ENCODE measurements around the gene SUPT6H.

Gene SUPT6H

DNA sequence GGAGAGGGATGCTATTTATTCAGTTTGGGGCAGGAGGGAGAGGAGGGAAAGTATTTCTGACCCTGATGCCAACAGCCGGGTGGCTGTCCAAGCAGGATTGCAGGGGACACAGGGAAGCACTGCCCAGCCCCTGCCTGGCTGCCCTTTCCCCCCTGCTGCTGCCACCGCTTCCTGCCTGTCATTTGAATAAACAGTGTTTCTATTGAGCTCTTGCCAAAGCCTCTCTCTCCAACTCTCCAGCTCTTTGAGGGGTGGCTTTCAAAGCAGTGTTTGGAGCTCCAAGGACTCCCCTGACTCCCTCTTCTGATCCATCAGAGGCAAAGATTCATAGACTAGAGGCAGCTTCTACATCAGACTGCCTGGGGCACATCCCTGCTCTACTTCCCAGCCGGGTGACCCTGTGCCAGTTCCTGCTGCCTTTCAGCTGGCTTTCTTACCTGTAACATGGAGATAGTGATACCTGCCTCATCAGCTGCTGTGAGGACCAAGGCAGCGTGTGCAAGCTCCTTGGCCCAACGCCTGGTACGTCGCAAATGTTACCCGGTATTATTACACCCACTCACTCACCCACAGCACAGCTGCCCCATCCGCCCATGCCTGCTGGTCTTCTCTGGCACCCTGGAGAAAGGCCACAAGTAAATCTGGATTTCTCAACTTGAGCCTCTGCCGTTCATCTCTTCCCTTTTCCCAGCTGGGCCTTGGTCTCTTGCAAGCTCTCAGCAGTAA, 40.2 kb downstream of the SUPT6H start:
- DNase-seq (ENCODE audit: low spot score): peak; percentile 73

DNA sequence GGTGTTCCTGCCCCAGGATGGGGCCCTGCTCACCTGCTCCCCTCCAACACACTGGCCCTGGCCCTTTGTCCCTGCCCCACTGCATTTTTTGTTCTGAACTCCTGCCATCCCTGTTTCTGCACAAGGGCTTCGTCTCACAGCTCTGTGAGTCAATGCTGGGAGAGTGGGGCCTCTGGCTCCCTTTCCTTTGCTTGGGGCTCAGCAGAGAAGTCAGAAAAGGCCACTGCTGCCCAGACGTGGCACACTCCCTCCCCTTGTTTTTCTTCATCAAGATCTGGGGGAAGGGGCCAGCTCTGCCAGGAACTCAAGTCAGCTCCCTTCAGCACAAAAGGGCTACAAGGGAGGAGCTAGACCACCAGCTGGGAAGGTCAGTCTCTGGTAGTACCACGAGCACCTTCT, 40.7 kb downstream of the SUPT6H start:
- DNase-seq (ENCODE audit: low spot score): no peak

GRCh38 chr17:28703552-28704218, 41.7 kb downstream of the SUPT6H start:
- DNase-seq (ENCODE audit: low spot score): no peak

GRCh38 chr17:28704219-28704858, 42.3 kb downstream of the SUPT6H start:
- no peak for DNase-seq (ENCODE audit: low spot score)

GRCh38 chr17:28705074-28705659, 43.2 kb downstream of the SUPT6H start:
- no peak for DNase-seq (ENCODE audit: low spot score)

DNA sequence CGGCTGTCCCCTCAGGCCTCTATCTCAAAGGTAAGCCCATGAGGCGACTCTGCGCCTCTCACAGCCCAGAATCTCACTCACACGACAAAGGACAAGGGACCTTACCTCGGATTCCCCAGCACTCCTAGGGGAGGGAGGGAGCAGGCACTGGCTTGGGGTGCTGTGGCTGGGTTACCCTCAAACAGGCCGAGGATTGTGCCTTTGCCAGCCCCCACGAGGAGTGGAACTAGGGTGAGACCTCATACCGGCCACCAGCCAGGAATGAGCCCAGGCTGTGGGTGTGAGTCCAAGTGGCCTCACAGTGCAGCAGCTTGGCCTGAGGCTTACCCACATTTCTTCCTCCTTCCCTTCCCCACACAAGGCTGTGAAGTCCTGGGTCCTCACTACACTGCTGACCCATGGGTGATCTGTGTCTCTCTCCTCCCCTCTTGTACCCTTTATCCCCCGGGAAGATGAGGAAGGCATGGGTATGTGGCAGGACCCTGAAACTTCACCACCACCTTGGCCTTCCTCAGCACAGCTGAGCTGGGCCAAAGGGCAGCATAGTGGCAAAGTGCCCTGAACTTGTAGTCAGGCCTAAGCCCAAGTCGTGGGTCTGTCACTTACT, 43.8 kb downstream of the SUPT6H start:
- DNase-seq (ENCODE audit: low spot score): no peak

DNA sequence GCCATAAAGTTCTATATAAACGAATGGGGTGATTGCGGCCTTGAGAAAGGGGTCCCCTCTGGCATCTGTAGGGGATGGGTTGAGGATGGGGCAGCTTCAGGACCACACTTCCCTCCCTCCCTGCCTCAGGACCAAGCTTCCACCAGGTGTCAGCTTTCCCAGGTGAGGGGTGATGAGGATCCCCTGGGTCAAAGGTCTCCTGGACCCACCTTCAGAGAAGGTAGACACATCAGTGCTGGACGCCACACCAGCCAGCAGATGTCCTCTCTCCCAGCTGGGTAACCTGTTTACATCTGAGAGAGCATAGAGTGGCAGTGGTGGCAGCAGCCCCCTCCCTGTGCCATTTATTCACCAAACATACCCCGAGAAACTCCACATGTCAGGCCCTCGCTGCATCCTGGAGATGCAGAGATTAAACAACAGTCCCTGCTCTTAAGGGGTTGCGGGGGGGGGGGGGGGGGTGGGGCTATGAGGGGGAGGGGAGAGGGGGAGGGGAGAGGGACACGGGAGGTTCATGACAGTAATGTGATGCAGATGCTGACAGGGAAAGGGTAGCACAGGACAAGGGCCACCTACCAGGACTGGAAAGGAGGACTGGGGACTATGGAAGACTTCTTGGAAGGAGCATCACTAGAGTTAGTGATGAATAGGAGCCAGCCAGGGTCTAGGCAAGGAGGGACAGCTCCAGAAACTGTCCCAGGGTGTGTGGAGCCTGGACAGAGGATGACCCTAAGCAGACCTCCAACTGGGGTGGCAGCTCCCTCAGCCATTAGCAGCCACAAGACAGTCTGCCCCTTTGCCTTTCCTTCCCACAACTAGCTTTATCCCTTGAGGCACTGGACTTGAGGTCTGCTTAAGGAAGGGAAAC, 44.7 kb downstream of the SUPT6H start:
- no peak for DNase-seq (ENCODE audit: low spot score)

- DNase-seq (ENCODE audit: low spot score): no peak
Measured at GRCh38 chr17:28707339-28707720, 45.3 kb downstream of the SUPT6H start.

DNA sequence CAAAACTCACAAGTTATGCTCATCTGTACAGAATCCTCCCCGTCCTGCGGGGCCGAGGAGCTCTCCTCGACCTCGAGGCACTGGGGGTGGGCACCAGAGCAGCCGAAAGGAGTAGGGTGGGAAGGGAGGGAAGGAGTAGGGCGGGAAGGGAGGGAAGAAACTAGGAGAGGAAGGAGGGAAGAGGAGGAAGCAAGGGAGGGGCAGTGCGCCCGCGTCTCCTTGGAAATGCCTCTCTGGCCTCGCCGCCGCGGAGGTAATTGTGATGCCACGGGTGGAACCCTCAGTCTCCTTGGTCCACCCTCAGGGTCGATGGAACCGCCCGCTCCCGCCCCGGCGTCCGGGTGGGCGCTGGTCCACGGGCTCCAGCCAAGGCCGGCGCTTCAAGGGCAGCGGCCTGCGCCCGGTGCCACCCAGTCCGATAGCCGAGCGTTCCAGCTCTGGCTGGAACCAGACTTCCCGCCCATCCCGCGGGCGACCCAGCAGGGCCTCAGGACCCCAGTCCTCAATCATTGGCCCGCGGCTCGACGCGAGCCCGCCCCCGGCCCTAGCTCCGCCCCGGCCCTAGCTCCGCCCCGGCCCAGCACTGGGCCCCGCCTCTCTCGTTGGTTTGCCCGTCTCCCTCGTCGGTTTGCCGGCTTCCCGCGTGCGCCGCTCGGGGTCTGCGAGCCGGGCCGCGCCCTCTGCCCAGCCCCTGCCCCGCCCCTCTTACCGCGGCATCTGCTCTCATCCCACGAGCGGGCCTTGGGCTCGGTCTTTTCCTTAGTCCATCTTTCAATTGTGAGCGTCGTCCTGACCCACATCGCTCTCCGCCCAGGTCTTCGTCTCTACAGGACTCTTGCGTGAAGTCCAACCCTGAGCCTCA, 49.1 kb downstream of the SUPT6H start:
- peak; percentile 79 for DNase-seq (ENCODE audit: low spot score)

GRCh38 chr17:28711723-28712031, 49.7 kb downstream of the SUPT6H start, which contains the start of gene PROCA1:
Gene PROCA1 (minus strand): TSS chr17:28711888. CDS start chr17:28711660, 228 bp downstream.
- DNase-seq (ENCODE audit: low spot score): no peak

DNA sequence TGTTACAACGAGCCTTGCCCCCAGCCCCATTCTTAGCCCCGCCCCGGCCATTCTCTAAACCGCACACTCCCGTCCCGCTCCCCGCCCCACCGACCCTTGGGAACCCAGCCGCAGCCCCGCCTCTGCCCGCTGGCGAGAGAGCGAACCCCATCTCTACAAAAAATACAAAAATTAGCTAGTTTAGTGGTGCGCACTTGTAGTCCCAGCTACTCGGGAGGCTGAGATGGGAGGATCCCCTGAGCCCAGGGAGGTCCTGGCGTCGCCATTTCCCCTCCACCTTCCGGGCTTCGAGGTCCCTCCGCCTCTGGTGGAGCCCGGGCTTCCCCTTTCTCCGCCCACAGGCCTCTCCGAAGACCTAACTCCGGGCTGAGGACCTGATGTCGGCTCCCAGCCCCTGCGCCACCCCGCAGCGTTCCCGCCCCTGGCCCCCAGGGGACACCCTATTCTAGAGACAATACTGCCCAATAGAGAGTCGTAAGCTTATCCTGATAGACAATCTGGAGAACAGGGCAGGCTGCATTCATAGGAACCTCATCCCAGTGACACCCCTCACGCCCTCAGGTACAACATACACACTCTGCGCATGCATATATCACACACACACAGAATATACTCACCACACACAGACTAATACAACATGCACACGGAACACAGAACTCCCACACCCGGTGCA, 50.2 kb downstream of the SUPT6H start:
- no peak for DNase-seq (ENCODE audit: low spot score)

GRCh38 chr17:28712705-28713415, 50.9 kb downstream of the SUPT6H start:
- DNase-seq (ENCODE audit: low spot score): no peak

GRCh38 chr17:28714281-28714680, 52.3 kb downstream of the SUPT6H start:
- DNase-seq (ENCODE audit: low spot score): no peak

DNA sequence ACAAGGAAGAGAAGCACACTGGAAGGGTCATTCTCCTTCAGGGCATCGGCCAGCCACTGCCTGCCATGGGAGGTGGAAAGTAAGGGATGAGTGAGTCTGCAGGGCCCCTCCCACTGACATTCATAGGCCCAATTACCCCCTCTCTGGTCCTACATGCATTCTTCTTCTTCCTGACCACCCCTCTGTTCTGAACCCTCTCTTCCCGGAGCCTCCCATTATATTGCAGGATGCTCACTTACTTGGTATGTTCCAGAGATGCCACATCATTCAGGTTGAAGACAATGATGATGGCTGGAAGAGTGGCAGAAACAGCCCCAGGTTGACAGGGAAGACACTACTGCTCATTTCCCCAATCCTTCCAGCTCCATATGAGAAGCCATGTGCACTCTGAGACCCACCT, 53.2 kb downstream of the SUPT6H start:
- no peak for DNase-seq (ENCODE audit: low spot score)

DNA sequence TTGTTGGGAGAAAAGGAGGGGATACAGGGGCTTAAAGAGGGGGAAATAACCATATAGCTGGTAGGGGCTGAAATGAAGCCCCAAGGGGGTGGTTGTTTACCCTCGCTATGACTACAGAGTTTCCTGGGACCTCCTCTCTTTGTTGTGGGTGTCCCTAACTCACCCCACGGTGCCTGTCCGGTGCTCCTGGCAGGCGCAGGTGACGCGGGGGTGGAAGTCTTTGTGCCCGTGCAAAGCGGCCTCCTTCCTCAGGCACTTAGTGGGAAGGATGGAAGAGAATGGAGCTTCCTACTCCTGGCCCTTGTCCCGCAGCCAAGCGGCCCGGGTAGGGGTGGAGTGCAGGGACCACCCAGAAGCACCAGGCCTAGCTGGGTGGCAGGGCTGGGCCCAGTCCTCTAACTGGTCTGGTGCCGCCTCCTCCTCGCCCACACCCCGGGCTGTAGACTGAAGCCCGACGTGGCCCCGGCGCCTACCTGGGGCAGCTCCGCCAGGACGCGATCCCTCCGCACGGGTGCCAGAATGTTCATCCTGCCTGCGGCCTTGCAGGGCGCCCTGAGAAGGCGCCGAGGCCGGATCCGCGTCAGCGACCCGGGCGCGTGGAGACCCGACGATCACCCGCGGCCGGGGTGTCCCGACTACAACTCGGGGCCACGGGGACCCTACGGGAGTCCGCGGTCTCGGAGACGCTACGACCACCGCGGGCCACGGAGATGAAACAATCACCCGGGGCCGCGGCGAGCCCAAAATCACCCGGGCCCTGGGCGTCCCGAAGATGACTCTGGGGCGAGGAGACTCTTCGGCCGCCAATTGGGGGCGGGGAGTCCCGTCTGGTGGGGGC, 55.0 kb downstream of the SUPT6H start:
- no peak for DNase-seq (ENCODE audit: low spot score)

GRCh38 chr17:28717578-28718332, 55.8 kb downstream of the SUPT6H start, which contains the start of gene RAB34:
Gene RAB34 (minus strand): TSS chr17:28717868. CDS start chr17:28717266, 602 bp downstream.
- DNase-seq (ENCODE audit: low spot score): no peak

GRCh38 chr17:28718333-28719020, 56.5 kb downstream of the SUPT6H start:
- DNase-seq (ENCODE audit: low spot score): no peak

Data from putamen (tissue), 1 donor.